Osteoblast (primary cell): Measurements from ENCODE around the gene SNX4. TPM values are rescaled to one million over a fixed set of nuclear protein-coding genes. Genes with fewer than 3 reads are reported as not detected.
"Not testable (repeated sequence)": the region's sequence is repeated elsewhere in the genome, so short reads cannot be mapped to it uniquely, and the experiment has no call there.

ENCODE experiments used
- DNase-seq: peaks from one replicate; pipeline ENCODE4 v3.0.0; 2011; ENCODE audit warnings: low spot score, mixed read lengths; ENCODE audit not compliant: insufficient read length; ENCODE audit errors: missing footprints
- H2AFZ ChIP-seq: 2 replicates; pipeline ENCODE4 v1.6.0; 2011; ENCODE audit warnings: mild to moderate bottlenecking, low read length
- H3K27ac ChIP-seq: 2 replicates; pipeline ENCODE4 v1.5.1; 2011; ENCODE audit warnings: mild to moderate bottlenecking, low read depth, low read length, moderate library complexity
- H3K27me3 ChIP-seq: 2 replicates; pipeline ENCODE4 v1.6.0; 2012; ENCODE audit warnings: mild to moderate bottlenecking, control low read depth, inconsistent platforms, low read length, moderate library complexity; ENCODE audit not compliant: insufficient read depth
- H3K36me3 ChIP-seq: 2 replicates; pipeline ENCODE4 v1.5.1; 2011; ENCODE audit warnings: mild to moderate bottlenecking, low read length, control low read depth, moderate library complexity; ENCODE audit not compliant: insufficient read depth
- H3K4me1 ChIP-seq: 2 replicates; pipeline ENCODE4 v1.5.1; 2011; ENCODE audit warnings: mild to moderate bottlenecking, low read length, control low read depth, moderate library complexity; ENCODE audit not compliant: insufficient read depth
- H3K4me2 ChIP-seq: 2 replicates; pipeline ENCODE4 v1.6.0; 2011; ENCODE audit warnings: mild to moderate bottlenecking, low read length; ENCODE audit not compliant: insufficient read depth
- H3K4me3 ChIP-seq: fragments of 200-600 bp; sonication (generic); 3 replicates; pipeline ENCODE4 v1.5.1; 2012; ENCODE audit warnings: mild to moderate bottlenecking, low read length, inconsistent platforms; ENCODE audit not compliant: insufficient read depth
- H3K79me2 ChIP-seq: 2 replicates; pipeline ENCODE4 v1.6.0; 2012; ENCODE audit warnings: mild to moderate bottlenecking, low read length, control low read depth, inconsistent platforms; ENCODE audit not compliant: insufficient read depth
- H3K9me3 ChIP-seq: 2 replicates; pipeline ENCODE4 v1.5.1; 2011; ENCODE audit warnings: low read depth, low read length, control low read depth
- H4K20me1 ChIP-seq: 2 replicates; pipeline ENCODE4 v1.6.0; 2012; ENCODE audit warnings: mild to moderate bottlenecking, low read length, control low read depth; ENCODE audit not compliant: insufficient read depth
- CTCF ChIP-seq: IDR thresholded peaks from 2 replicates; pipeline ENCODE4 v1.5.1; 2011; ENCODE audit warnings: mild to moderate bottlenecking, low read depth, low read length, moderate library complexity; ENCODE audit errors: extremely low read depth
- total RNA-seq: library from RNA; depleted of rRNA; stranded (reverse); fragments of >200 nt; gene quantifications from 2 replicates; pipeline ENCODE4 v1.2.3, GENCODE V29; 2012

The SNX4 gene
- total RNA-seq, 1 donor: 36.2 TPM

GRCh38 chr3:125410922-125411321 lies 109.1 kb downstream of the SNX4 start:
- H3K4me2 ChIP-seq: no peak overlapping the region
- no peaks in the 10 kb centered on the region for H3K79me2 ChIP-seq
- no peak for TF ChIP-seq CTCF
- no peaks in the 10 kb centered on the region for H3K9me3 ChIP-seq
- no peaks in the 10 kb centered on the region for H3K27me3 ChIP-seq
- DNase-seq: no peak
- H2AFZ ChIP-seq: no peak overlapping the region
- H3K4me1 ChIP-seq: no peaks in the 10 kb centered on the region
- H4K20me1 ChIP-seq: no peaks in the 10 kb centered on the region
- H3K4me3 ChIP-seq: no peak overlapping the region
- no peak overlapping the region for H3K27ac ChIP-seq
- no peaks in the 10 kb centered on the region for H3K36me3 ChIP-seq

GRCh38 chr3:125406070-125406469 lies 113.9 kb downstream of the SNX4 start:
- DNase-seq: no peak
- TF ChIP-seq CTCF: no peak

GRCh38 chr3:125405515-125405914 lies 114.5 kb downstream of the SNX4 start:
- H3K4me1 ChIP-seq: peaks cover 24% of the 10 kb centered on the region
- not testable (repeated sequence) for H3K79me2 ChIP-seq, H3K27ac ChIP-seq

More at GRCh38 chr3:125406070-125406469, 113.9 kb downstream of the SNX4 start:
- no peak overlapping the region for H3K27ac ChIP-seq
- no peaks in the 10 kb centered on the region for H3K9me3 ChIP-seq
- no peaks in the 10 kb centered on the region for H3K79me2 ChIP-seq
- no peaks in the 10 kb centered on the region for H3K36me3 ChIP-seq
- peaks cover 19% of the 10 kb centered on the region for H3K4me1 ChIP-seq
- no peak overlapping the region for H3K4me3 ChIP-seq
- H3K27me3 ChIP-seq: no peaks in the 10 kb centered on the region
- no peak overlapping the region for H2AFZ ChIP-seq
- H3K4me2 ChIP-seq: no peak overlapping the region
- no peaks in the 10 kb centered on the region for H4K20me1 ChIP-seq

GRCh38 chr3:125403789-125404188 lies 116.2 kb downstream of the SNX4 start:
- DNase-seq: no peak
- no peak overlapping the region for H3K4me3 ChIP-seq
- peak overlapping the region; percentile 28 for H2AFZ ChIP-seq
- H4K20me1 ChIP-seq: no peaks in the 10 kb centered on the region
- H3K4me2 ChIP-seq: no peak overlapping the region
- H3K36me3 ChIP-seq: no peaks in the 10 kb centered on the region
- peaks cover 29% of the 10 kb centered on the region for H3K4me1 ChIP-seq
- H3K27ac ChIP-seq: no peak overlapping the region
- no peaks in the 10 kb centered on the region for H3K27me3 ChIP-seq
- no peaks in the 10 kb centered on the region for H3K79me2 ChIP-seq
- no peaks in the 10 kb centered on the region for H3K9me3 ChIP-seq
- peak; percentile 44 for TF ChIP-seq CTCF

More at GRCh38 chr3:125405515-125405914, 114.5 kb downstream of the SNX4 start:
- DNase-seq, H3K36me3 ChIP-seq, H3K4me2 ChIP-seq, H3K9me3 ChIP-seq, H4K20me1 ChIP-seq, H2AFZ ChIP-seq, H3K27me3 ChIP-seq, H3K4me3 ChIP-seq: not testable (repeated sequence)
